AG08395 (cell line): Measurements from ENCODE around the gene MYOZ2.
A peak's percentile ranks its signal among the peaks of the same experiment; 100 is the strongest.

Experiments used
- DNase-seq: peaks from one replicate; pipeline ENCODE4 v3.0.0; 2012; ENCODE audit warnings: mixed read lengths, low spot score

MYOZ2 gene

DNA sequence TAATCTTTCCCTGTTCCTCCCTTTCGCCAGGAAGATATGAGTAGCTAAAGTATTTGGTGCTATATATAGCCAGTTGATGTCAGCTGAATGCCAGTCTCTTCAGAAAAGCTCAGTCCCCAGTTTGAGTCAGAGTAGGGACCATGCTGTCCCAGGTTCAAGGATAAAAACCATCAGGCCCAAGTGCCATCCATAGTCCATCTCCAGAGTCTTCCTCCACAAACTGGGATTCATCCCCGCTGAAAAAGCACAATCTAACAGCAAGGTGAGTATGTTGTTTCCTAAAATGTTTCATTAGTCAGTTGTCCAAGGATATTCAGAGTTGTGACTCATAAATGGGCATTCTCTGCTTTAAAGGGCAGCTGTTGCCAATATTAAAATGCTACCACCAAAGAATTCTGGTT lies at the start of gene MYOZ2:
MYOZ2 (plus strand) TSS at position 112 of the 401 bp plus-strand sequence. CDS start 694 bp downstream, outside the sequence.
- DNase-seq: peak; percentile 21

DNA sequence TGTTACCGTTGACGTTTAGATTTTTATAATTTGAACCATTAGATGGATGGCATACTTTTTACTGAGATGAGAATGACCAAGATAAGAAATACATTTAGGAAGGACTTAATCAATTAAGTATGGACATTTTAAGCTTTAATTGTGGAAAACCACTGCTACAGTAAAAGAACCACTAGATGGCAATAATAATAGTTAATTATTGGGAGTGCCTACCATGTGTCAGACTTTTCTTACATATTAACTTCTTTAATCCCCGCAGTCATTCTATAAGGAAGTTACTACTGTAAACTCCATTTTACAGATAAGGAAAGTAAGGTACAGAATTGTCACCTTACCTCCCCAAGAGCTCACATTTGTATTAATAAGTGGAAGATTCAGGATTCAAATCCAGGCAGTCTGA lies 48.5 kb upstream of the MYOZ2 start:
- DNase-seq: peak; percentile 34

DNA sequence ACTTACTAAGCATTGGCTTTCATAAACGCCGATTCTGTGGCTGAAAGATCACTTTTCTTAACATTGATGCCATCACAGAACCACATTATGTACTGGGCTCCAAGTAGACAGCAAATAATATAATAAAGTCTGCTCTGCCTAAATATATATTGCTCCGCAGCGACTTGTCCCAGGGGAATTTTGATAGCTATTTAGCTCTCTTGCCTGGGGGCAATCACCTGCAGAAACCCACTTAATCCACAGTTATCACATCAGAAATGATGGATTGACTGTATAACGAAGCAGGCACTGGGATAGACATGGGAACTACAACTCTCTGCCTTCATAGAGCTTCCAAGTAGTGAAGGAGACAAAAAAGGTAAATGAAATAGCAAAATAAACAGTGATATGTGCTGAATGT lies 48.0 kb upstream of the MYOZ2 start:
- no peak for DNase-seq

DNA sequence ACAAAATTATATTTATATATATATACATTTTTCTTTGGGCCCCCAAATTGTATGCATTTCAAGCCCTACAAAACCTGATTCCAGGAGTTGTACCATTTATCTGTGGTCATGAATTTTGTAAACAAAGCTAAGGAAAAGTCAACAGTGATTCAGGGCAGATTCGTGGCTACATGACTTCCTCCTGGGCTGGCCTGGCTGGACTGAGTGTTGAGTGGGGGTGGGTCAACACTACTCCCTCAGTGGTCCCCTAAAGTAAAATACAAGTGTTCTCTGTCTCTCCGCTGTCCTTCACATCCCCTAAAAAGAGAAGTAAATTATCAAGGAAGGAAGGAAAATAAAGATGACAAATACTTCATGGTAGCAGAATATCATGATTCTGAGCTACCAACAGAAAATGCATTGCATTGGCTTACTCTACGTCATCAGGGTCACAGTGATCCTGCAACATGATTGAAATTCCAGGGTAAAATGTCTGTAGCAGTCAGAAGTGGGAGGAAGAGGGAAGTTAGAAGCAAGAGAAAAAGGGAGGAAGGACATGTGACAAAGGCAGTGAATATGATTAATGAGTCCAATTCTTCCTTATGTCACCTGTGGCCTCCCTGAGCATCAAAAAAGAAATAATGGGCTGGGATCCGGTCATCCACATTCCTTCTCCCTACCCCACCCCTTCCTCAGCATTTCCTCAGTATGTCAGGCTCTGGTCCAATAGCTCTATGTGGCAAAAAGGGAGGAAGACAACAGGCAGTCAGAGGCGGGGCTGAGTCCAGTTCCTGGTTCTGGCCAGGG lies 42.4 kb upstream of the MYOZ2 start:
- DNase-seq: no peak

DNA sequence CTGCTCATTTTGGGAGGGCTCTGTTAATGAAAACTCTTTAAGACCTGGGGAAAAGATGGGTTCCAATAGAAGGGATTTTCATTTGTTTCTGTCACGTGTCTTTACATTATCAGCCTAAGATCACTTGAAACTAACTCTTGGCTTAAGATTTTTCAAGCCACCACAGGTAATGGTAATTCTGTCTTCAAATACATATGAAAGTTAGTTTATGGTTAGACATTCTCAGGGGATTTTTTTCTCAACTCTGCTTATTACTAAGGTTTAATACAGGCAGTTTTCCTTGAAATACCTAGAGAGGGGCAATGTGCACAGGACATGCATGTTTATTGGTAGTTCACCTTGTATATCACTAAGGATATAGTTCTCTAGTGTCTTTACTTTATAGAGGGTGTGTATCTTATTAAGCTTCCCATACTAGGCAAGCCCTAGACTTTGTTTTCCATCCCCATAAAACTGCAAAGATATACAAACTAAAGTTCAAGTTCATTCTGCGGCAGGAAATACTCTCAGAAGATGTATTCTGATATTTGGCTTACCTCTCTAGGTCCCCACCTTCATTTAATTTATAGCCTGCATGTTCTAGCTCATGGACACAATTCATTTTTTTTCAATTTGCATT lies 38.2 kb upstream of the MYOZ2 start:
- DNase-seq: no peak

DNA sequence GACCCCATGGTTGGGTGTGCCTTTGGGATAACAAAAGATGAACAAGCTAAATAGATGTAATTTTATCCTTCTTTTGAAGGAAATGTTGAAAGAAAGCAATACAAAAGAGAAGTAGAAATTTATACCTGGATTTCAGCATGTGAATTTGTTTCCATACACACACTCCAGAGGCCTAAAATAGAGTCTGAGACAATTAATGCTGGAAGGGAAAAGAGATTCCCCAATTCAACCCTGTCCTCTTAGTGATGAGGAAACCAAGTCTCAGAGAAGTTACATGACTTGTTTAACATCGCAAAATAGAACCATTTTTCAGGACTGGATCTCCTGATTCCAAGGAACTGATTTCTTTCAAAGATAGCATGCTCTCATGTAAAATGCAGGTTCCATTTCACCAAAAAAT lies 37.3 kb upstream of the MYOZ2 start:
- no peak for DNase-seq

DNA sequence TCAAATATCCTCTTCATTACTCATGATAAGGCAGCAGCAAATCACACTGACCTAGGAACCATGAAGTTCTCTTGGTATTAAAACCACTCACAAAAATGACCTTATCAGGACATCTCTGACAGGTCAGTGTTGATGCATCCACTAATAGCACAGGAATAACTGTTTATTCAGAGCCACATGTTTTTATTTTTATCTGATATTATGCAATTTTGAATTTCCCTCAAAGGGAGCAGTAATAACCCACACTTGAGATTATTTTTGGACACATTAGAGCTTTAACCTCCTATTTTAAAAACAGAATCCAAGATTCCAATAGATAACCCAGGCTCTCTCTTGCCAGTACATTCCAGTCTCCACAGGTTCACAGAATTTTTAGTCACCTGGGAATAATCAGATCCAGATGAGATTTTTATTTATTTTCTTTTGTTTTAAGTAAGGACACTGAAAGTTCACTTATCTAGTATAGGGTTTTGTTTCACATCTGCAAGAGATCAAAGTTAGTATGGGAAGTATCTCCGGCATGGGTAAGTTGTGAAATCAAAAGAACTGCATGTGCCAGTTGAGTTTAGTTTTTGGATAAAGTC lies 36.3 kb upstream of the MYOZ2 start:
- peak; percentile 31 for DNase-seq

DNA sequence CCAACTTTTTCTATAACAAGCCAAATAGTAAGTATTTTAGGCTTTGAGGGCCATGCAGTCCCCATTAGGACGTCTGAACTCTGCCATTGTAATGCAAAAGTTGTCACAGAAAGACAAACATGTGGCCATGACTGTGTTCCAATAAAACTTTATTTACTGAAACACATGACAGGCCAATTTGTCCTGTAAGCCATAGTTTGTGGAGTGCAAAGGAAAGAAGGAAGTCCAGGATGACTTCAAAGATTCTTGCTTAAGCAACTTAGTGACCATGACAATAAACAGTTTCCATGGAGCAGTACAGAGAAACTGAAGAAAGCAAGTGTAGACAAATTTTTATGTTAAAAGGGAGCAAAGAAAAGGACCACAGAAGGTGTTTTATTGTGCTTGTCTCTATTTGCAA lies 35.0 kb upstream of the MYOZ2 start:
- DNase-seq: no peak

DNA sequence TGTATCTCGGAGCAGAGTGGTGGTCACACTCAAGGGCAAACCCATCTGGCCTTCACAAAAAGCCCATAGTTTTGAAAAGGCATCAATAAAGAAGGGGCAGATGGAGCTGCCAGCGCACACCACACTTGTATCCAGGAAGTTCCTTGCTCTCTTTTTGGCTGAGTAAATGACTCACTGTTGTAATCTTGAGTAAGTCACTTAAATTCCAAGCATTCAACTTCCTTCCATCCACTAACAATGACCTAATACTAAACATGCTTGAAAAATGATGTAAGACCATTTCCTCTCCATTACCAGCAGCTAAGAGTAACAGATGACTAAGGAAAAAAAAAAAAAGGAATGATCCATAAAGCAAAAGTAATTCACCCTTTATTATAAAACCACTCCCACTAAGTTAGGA lies 32.4 kb upstream of the MYOZ2 start:
- DNase-seq: peak; percentile 84

DNA sequence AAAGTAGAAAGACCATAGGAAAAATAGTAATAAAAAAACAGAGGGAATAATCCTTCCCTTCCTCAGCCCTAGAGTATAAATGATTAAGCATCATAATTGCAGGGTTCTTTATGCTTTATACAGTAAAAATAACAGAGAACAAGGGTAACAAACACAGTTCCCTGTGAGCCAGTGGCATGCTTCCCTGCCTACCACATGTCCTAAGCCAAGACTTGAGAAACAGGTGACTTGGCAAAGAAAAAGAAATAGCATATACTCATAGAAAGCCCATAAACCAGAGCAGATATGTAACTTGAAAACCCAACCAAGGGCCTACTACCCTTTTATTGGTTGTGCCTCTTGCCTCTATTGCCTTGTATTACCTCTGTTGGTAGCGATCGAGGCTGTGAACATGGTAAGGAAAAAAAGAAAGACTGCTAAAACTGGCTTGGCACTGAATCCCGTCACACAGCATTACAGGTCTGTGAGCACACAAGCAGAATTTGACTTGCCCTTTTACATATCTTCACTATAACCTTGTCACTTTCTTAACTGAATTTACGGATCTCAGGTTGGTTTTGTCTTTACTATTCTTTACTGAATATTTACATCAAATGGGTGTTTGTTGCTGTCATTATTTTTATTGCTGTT lies 30.9 kb upstream of the MYOZ2 start:
- DNase-seq: no peak

DNA sequence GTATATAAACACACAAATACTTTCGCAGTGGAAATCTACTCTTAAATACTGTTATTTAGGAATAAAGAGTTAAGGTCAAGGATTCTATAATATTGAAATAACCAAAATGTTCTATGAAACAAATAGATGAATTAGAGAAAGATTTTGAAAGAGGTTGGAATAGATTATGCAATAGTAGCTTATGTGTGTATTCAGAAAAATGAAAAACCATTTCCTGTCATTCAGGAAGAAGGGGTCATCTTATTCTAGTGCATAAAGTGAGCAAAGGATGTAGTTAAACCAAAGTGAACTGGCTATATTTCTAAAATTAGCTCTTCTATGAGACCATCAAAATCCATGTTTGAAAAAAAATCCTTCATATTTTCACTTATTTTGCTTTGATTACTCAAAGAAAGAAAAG lies 30.0 kb upstream of the MYOZ2 start:
- no peak for DNase-seq

DNA sequence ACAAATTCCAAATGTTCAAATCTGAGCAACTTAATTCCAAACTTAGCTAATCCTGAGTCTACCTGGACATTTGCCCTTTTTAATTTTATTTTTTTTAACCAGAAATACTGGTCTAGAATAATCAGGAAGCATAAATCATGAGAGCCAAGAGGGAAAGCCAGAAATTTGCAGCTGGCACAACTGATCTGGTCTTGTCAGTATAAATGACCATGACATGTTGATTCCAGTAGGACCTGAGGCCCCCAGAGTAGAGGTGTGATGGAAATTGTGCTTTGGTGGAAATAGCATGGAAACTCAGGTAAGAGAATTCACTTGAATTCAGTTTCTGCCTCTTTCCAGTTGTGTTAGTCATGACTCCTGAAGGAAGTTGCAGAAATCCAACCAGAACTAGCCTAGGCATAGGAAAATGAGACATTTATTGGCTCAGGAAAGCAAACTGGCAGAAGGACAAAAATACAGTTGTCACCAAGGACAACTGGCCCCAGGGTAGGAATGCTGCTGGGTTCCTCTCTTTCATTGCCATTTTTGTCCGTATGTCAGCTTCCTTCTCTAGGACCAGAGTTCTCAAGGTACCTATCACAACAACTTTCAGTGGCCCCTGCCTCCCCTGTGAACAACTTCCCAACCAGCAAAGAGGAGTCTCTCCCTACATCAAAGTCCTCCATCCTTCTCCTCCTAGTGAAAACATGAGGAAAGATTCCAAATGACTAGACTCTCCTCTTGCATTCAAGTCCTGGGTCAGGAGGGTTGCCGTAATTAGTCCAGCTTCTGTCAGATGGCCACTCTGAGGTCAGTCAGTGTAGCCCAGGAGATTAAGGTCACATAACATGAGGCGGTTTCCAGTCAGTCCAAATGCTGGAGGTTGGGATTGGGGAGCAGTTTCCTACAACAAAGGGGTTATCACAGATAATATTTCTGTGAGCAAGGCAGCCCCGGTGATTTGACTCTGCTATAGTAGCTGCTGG lies 29.3 kb upstream of the MYOZ2 start:
- DNase-seq: peak; percentile 26

DNA sequence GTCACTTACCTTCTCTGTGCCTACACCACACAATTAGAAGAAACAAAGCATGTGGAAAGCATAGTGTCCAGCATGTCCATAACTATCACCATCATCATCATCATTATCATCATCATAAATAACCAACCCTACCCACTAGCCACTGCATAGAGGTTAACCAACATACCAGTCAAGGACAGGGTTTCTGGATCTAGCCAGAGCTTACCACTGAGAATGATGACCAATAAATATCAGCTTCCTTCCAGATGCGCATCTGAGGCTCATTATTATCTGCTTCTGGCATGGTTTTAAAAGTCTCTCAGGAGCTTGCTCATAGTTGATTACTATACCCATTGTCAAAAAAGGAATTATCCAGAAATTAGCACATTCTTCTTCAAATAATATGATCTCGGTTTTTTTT lies 25.5 kb upstream of the MYOZ2 start:
- DNase-seq: peak; percentile 15

DNA sequence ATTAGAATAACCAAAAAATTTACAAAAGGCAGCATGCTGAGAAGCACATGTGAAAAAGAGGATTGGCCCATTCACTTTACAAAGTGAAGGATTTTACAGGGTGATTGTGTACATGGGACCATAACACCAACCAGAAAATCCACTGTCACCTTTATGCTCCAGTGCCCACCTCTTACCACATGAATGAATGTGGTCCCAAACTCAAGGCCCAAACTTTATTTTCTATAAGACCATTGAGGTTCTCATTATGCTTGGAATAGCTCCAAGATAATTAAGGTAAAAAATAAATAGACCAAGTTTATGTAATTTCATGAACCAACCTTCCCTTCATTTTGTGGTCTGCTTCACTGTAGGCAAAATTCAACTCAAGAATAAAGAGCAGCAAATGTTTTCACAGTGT lies 24.3 kb upstream of the MYOZ2 start:
- DNase-seq: no peak

DNA sequence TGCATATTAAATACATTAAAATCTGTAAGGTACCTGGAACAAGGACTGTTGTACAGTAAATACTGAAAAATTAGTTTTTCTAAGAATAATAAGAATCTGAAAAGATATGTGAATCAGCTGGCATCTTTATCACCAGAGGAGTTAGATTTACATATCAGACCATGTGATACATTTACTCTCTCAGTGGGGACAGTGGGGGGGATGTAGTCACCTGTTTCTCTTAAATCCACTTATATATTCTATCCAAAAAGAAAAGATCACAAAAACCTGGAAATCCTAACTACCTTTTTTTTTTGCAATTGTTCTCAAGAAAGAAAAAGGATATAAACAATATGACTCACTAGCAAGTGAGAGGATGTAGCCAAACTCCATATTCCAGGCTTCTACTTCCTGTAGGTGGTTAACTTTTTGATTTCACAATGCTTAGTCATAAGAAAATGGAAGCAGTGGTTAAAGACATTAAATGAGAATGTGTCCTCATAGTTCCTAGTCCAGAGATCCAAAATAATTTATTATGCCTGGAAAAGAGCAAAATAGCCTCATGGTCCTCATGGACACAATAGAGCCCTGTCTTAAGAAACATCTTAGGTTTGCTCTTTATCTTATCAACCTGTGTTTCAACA lies 22.5 kb upstream of the MYOZ2 start:
- peak; percentile 84 for DNase-seq

DNA sequence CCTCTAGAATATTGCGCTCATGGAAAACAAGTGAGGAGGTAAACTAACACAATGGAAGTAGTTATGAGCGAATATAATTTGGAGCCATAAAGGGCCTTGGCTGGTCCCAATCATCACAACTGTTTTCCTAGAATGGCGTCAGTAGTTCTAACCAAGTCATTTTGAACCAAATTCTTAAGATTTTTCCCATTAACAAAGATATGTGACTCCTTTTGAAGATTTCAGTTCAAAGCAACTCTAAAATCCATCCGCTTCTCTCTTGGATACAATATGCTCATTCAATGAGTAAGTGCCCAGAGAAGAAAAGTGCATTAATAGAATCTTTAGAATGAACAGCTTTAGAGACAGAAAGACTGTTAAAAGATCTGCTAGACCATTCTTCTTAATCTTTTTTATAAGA lies 19.6 kb upstream of the MYOZ2 start:
- DNase-seq: no peak

DNA sequence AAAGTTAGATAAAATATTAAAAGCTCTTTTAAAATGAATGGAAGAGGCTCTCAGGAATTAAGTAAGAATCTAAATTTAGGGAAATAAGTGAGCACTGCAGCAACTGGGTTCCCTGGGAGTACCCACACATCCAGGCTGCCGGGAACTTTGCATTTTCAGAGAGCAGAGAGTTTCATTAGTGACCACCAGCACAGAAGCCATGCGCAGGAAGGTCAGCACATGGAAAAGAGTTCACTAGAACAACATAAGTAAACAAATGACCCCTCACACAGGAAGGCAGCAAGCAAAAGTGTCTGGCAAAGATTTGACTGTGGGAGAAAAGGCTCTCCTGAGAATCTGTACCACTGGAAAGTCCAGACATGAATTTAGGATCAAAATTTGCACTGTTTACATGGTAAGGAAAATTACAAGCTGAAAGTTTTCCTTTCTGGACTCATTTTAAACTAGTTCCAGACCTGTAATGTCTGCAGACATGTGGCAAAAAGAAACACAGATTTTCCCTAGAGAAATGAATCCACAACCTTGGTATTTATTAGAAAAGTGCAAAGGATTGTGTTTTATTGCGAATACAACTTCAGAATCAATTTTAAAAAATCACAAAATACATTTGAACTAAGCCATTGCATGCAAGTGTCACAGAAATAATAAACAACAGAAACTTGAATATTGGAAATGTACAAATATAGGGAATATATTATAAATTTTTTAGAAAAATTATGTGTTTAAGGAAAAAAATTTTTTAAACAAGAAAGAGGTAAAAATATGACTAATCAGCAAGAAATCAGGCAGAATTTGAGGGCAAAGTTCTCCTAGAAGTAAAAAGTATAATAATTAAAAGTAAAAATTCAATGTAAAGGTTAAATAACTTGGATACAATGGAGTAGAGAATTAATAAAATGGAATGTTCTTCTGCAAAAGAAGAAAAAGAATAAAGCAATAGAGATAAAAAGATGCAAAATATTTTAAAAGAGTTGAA lies 18.4 kb upstream of the MYOZ2 start:
- peak; percentile 40 for DNase-seq

DNA sequence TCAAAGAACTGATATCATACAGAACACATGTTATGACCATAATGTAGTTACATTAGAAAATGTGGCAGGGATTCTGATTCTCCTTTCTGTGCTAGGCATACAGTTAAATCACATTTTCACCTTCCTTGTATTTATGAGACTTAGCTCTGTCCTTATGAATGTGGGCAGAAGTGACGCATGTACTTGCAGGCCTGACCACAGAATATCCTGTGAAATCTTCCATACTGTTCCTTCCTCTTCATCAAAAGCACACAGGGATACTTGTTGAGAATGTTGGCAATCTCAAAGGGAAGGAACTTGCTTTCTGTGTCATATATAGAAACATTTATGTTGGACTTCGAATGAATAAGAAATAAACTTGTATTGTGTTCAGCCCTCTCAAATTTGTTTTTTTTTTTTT lies 17.2 kb upstream of the MYOZ2 start:
- DNase-seq: no peak

DNA sequence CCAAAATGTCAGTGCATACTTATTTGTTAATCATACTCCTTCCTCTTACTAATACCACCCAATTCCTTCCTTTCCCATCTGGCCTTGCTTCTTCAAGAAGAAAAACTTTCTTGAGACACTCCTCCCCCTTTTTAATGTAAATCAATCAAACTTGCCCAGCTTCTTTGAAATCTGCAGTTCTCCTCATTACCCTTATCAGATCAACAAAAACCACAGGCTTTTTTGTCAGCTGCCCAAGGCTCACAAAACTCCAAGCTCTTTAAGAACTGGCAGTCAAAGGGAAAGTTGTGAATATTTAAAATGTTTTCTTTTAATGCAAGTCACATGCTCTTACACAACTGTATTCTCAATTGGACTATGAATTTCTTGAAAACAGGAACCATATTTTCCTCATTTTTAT lies 11.3 kb upstream of the MYOZ2 start:
- DNase-seq: no peak

DNA sequence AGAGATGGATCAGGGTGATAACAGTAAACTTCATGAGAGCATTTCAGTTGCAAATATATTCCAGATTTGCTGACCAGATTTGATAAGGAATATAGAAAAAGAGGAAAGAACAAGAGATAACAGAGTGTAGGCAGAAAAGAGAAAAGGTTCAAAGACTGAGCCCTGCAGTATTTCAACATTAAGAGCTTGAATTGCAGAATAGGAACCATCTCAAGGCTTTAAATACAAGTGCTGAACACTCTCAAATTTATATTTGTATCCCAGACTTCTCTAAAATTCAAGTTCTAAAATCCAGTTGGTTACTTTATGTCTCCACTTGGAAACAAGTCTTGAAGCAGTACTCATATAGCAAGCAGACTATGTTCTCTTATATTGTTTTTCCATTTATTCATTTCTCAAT lies 9.7 kb upstream of the MYOZ2 start:
- no peak for DNase-seq
